ENCODE measurements around the gene PRKX.
"Not testable (repeated sequence)": the region's sequence is repeated elsewhere in the genome, so short reads cannot be mapped to it uniquely, and the experiment has no call there.

PRKX gene

GRCh38 chrX:3713225-3713936, at the start of gene PRKX:
TSS of gene PRKX (minus strand) at chrX:3713649. CDS start at chrX:3713253, 396 bp downstream.
- no peak for DNase-seq

DNA sequence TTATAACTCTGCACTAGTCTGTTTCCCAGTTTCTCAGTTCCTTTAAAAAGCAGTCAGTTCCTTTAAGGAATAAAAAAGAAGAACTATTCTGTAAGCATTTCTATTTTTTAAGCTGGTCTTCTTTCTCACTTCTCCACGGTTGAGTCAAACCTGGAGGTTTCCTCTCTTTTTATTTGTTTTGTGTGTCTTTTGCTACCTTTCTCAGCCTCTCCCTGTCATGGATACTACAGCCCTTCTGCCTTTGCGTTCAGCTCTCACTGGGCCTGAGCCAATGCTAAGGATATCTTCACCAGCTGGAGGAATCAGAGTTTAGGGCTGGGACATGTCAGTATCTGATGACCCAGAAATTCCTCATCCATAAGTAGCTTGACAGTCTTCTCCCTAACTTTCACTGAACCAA, 49.7 kb upstream of the PRKX start:
- no peak for DNase-seq

DNA sequence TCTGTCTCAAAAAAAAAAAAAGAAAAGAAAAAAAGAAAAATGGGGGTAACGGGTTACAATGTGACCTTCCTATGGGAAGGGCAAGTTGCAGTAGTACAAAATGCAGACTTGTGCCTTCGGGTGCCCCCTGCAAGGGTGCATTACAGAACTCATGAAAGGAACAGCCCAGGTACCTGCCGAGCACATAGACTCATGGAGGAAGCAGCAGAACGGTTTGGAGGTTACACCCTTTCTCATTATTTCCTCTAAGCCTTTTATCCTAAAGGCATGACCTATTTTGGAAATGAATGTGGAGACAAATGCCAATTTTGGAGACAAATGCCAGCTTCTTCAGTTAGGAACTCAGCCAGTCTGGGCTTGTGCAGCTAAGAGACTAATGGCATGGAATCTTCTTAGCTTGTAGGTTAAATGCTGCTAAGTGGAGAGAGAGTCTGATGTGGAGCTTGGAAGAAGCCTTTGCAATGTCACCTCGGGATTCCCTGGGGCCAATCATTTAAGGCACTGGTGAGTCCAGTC, 44.1 kb upstream of the PRKX start:
- DNase-seq: no peak

DNA sequence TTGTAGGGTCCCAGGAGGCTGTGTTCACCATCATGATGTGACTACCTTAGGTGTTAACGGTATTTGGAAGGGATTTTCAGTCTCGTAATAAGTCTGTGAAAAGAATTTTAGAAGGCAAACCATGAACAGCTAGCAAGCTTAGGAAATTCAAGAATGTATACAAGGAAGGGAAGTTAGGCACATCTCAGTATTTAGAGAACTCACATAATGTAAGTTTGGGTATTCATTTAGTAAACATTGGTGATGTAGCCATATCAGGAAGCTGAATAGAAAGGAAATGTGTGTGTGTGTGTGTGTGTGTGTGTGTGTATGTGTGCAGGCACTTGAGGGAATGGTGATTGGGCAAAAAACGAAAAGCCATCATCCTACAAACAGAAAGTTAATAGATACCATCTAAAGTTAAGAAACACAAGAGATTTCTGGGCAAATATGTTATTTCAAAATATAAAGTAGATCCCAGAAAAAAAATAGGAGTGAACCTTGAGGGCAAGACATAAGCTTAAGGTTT, 34.7 kb upstream of the PRKX start:
- no peak for DNase-seq

GRCh38 chrX:3743801-3744439, 30.5 kb upstream of the PRKX start:
- DNase-seq: no peak

- DNase-seq: not testable (repeated sequence)
Observed at GRCh38 chrX:3740946-3741345, 27.5 kb upstream of the PRKX start.

GRCh38 chrX:3738509-3738908, 25.1 kb upstream of the PRKX start:
- DNase-seq: no peak

- not testable (repeated sequence) for DNase-seq
Observed at GRCh38 chrX:3736536-3736935, 23.1 kb upstream of the PRKX start.

DNA sequence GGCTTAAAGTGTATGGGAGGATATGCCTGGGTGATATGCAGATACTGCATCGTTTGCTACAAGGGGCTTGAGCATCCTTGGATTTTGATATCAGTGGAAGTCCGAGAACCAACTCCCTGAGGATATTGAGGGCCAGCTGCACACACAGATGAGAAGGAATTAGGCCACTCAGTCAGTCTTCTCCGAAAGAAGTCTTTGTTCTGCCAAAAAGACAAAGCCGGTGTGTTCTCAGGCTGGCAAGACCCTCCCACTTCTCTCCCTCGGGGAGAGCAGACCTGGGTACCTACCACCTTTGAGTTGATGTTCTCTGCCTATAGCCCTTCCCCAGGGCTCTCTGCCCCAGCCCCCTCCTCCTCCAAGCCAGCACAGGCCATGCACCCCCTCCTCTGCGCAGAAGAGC, 22.4 kb upstream of the PRKX start:
- not testable (repeated sequence) for DNase-seq

DNA sequence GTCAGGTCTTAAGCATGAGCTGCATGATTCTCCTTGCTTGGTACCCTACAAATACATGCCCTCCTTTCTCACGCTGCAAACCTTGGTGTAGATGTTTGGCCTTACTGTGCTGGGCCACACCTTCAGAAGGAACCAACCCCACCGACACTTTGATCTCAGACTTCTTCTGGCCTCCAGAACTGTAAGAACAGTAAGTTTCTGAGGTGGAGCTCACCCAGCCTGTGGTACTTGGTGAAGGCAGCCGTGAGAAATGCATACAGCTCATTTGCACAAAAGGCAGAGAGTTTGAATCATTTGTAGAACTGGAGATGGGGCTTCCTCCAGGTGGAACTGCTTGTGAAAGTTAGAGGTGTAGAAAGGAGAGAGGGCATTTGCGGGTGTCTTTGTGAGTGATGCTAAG, 21.0 kb upstream of the PRKX start:
- DNase-seq: not testable (repeated sequence)

GRCh38 chrX:3733043-3733430, 19.6 kb upstream of the PRKX start:
- no peak for DNase-seq

GRCh38 chrX:3732326-3733042, 19.0 kb upstream of the PRKX start:
- DNase-seq: not testable (repeated sequence)

- no peak for DNase-seq
Observed at GRCh38 chrX:3728454-3728853, 15.0 kb upstream of the PRKX start.

DNA sequence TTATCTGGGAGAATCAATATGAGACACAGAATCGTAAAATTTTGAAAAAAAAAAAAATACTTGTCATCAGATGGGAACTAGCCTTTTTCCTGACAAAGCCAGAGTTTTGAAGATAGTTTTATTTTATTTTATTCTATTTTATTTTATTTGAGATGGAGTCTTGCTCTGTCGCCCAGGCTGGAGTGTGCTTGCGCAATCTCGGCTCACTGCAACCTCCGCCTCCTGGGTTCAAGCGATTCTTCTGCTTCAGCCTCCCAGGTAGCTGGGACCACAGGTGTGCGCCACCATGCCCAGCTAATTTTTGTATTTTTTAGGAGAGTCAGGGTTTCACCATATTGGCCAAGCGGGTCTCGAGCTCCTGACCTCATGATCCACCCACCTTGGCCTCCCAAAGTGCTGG, 10.0 kb upstream of the PRKX start:
- DNase-seq: not testable (repeated sequence)

- DNase-seq: no peak
Observed at GRCh38 chrX:3717742-3718420, 4.4 kb upstream of the PRKX start.

GRCh38 chrX:3715921-3716320, 2.5 kb upstream of the PRKX start:
- DNase-seq: no peak

DNA sequence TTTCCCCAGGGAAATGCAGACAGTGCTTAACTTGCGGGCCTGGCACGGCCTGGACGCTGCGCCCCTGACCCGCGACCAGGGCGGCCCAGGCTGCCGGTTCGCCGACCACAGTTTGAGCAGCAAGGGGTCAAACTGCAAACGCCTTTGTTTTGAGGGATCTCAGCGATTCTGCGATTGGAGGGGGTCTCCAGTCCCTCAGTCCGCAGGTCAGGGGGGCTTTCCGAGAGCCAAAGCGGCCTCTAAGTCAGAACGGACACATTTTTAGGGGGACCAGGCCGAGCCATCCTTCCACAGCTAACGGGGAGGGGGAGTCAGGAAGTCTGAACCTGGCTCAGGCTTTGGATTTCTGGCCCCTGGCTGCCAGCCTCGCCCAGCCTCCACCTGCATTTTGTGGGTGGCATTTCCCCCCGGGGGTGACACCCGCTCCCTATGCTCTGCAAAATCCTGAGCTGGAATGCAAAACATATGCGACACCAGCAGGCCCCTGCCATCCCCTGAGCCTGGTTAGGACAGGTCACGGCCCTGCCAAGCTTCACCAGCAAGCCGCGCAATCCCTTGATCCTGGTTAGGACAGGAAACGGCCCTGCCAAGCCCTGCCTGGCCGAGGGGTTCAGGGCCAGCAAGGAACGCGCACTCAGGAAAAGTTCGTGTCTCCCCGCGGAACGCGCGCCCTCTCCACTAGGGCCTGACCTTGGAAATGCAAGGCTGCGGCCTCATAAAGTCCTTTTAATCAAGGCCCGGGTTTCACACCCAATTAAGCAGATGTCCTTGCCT, 1.4 kb upstream of the PRKX start:
- not testable (repeated sequence) for DNase-seq

- no peak for DNase-seq
Observed at GRCh38 chrX:3713937-3714434, 537 bp upstream of the PRKX start.

DNA sequence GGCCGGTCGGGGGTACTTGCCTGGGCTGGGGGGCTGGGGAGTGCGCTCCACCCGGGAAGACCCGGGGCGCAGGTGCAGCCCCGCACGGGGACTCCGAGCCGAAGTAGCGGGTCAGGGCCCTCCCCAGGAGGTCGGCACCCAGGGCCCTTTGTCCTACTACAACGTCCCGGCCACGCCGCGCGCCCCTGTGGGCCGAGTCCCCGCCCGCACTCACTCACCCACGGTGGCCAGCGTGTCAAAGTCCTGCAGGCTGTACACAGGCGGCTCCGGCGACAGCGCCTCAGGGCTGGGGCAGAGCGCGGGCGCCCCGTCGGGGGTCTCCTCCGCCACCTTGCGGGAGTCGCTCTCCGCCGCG, 602 bp downstream of the PRKX start:
- no peak for DNase-seq

GRCh38 chrX:3712051-3712869, 1.2 kb downstream of the PRKX start:
- no peak for DNase-seq

- no peak for DNase-seq
Observed at GRCh38 chrX:3711331-3711917, 2.0 kb downstream of the PRKX start.
